Measurements from ENCODE around the gene PRRG4. TPM values are rescaled to one million over a fixed set of nuclear protein-coding genes. Genes with fewer than 3 reads are reported as not detected.

PRRG4 gene
- total and polyA plus RNA-seq, 2 of the 13 experiments (the other 11 are each of a cell fraction or from before 2014, with no cell fraction given), result 0.24 to 0.95 TPM

GRCh38 chr11:32893343-32894148 lies 63.8 kb downstream of the PRRG4 start (continued):
- peak; percentile 73 for TF ChIP-seq U2AF1 (optimal IDR thresholded peaks at IDR 0.05; ENCODE audit: low read depth, low read length)
- TF ChIP-seq DMAP1 (CRISPR knock-in tag; IDR thresholded peaks at IDR 0.05), result peak; percentile 39; the same call in 1 of the 2 replicates
- peak; percentile 47; the same call in 1 of the 2 replicates for TF ChIP-seq KMT2B (CRISPR knock-in tag; IDR thresholded peaks at IDR 0.05)
- peak; percentile 59 for TF ChIP-seq ZNF687 (CRISPR knock-in tag; IDR thresholded peaks at IDR 0.05)
- TF ChIP-seq SP4 (CRISPR knock-in tag; IDR thresholded peaks at IDR 0.05), result 0 out of 2 replicates have a peak, but pooled peaks have one; percentile 58
- peak; percentile 58 for TF ChIP-seq HDAC1 (CRISPR knock-in tag; IDR thresholded peaks at IDR 0.05)
- TF ChIP-seq NFYB (CRISPR knock-in tag; IDR thresholded peaks at IDR 0.05), result no peak
- TF ChIP-seq NONO (IDR thresholded peaks at IDR 0.05), result no peak
- TF ChIP-seq NONO (CRISPR knock-in tag; conservative IDR thresholded peaks at IDR 0.05), result peak; percentile 62; the same call in 1 of the 2 replicates
- TF ChIP-seq ZBTB7B (CRISPR knock-in tag; IDR thresholded peaks at IDR 0.05), result peak; percentile 93
- peak; percentile 95 for TF ChIP-seq ZFY (CRISPR knock-in tag; IDR thresholded peaks at IDR 0.05)
- peak; percentile 16; the same call in 1 of the 2 replicates for TF ChIP-seq PATZ1 (CRISPR knock-in tag; IDR thresholded peaks at IDR 0.05)
- TF ChIP-seq ZNF337 (CRISPR knock-in tag; IDR thresholded peaks at IDR 0.05; ENCODE audit: borderline replicate concordance, low read depth), result peak; percentile 76; the same call in 1 of the 2 replicates
- peak; percentile 9; the same call in 1 of the 2 replicates for TF ChIP-seq SOX5 (CRISPR knock-in tag; IDR thresholded peaks at IDR 0.05; ENCODE audit: borderline replicate concordance)
- peak; percentile 92 for TF ChIP-seq ZFX (CRISPR knock-in tag; IDR thresholded peaks at IDR 0.05; ENCODE audit: low read depth)
- 0 out of 2 replicates have a peak, but pooled peaks have one; percentile 30 for TF ChIP-seq ZNF878 (CRISPR knock-in tag; IDR thresholded peaks at IDR 0.05)
- peak; percentile 53; the same call in 1 of the 2 replicates for TF ChIP-seq HOXA5 (CRISPR knock-in tag; IDR thresholded peaks at IDR 0.05)
- TF ChIP-seq ZZZ3 (CRISPR knock-in tag; IDR thresholded peaks at IDR 0.05; ENCODE audit: borderline replicate concordance), result 0 out of 2 replicates have a peak, but pooled peaks have one; percentile 63
- TF ChIP-seq MED13 (CRISPR knock-in tag; IDR thresholded peaks at IDR 0.05), result peak; percentile 50; the same call in 1 of the 2 replicates
- peak; percentile 19; the same call in 1 of the 2 replicates for TF ChIP-seq ZNF564 (CRISPR knock-in tag; IDR thresholded peaks at IDR 0.05)
- no peak for TF ChIP-seq WIZ (CRISPR knock-in tag; IDR thresholded peaks at IDR 0.05)
- TF ChIP-seq FOXK1 (CRISPR knock-in tag; IDR thresholded peaks at IDR 0.05; ENCODE audit: borderline replicate concordance, low read depth), result no peak
- TF ChIP-seq GTF2F1 (IDR thresholded peaks at IDR 0.05; ENCODE audit: low read length), result no peak
- 0 out of 2 replicates have a peak, but pooled peaks have one; percentile 47 for TF ChIP-seq ZNF598 (CRISPR knock-in tag; IDR thresholded peaks at IDR 0.05; ENCODE audit: borderline replicate concordance)
- TF ChIP-seq TAF1 (CRISPR knock-in tag; IDR thresholded peaks at IDR 0.05), result peak; percentile 75
